ENCODE data around the gene MYH10. TPM values are rescaled to one million over a fixed set of nuclear protein-coding genes. Genes with fewer than 3 reads are reported as not detected.
A peak's percentile ranks its signal among the peaks of the same experiment; 100 is the strongest.

MYH10 gene
- total and polyA plus RNA-seq, 9 of the 15 experiments (the other 6 are each of a cell fraction or from before 2014, with no cell fraction given), result 16.3 to 95.3 (median 39.7) TPM

DNA sequence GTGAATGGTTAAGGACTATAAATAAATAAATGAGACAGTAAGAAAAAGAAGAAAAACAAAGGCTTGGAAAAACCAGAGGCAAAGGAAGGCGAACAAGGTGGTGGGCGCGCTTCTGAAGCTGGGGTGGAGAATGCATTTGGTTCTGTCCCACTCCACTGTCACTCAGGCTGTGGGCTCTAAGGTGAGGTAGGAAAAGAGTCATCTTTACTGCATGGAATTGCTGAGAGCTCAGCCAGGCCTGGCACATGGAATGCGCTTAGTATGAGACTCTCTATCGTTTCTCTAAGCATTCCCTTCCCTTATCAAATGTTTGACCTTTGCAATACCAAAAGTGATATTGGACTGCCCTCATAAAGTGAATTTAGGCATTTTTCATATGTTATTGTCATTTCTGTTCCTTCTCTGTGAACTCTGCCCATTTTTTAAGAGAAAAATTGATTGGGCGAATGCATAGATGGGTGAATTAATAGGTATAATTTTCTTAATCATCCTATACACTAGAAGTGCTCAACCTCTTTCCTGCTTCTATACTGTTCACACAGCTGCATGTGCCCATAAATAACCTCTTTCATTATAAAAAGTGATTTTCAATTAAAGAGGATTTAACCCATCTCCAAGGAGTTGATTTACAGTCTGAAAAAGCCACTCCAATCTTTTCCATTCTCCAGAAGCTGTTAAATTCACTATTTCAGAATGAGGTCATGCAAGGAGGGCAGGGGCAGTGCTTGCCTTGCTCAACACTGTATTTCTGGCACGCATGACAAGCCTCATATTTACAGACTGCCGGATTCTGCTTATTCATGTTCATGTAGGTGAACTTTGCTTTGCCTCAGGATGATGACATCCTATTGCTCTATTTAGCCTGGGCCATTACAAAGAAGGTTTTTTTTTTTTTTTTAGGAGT is 87.7 kb downstream of the MYH10 start:
- Histone ChIP-seq H3K4me2 (ENCODE audit: insufficient read depth, low read length) (no peak overlapping the region), H3K9ac (ENCODE audit: insufficient read depth in 1 of 2, low read depth in 2 of 2, low read length in 2 of 2) (no peak overlapping the region), H3K27ac (ENCODE audit: extremely low read depth, low read depth, low read length) (no peak overlapping the region), H3K27me3 (ENCODE audit: control insufficient read depth in 2 of 2, insufficient read depth in 2 of 2, low read length in 2 of 2) (no peaks in the 10 kb centered on the region), H3K9me1 (ENCODE audit: control insufficient read depth, insufficient read depth, low read length) (no peaks in the 10 kb centered on the region), H3K79me2 (ENCODE audit: control insufficient read depth, insufficient read depth, low read length) (no peaks in the 10 kb centered on the region), H3K36me3 (ENCODE audit: control insufficient read depth, insufficient read depth, low read length) (peaks cover 82% of the 10 kb centered on the region; the same call in 2 of the 3 replicates), H4K20me1 (replicated peaks; ENCODE audit: control insufficient read depth, insufficient read depth, low read length) (no peaks in the 10 kb centered on the region), H3K4me1 (replicated peaks in 1 of 2; ENCODE audit: control insufficient read depth in 2 of 2, insufficient read depth in 2 of 2, low read length in 2 of 2) (no peaks in the 10 kb centered on the region), H3K9me3 (replicated peaks; ENCODE audit: control insufficient read depth, insufficient read depth, low read depth, low read length) (no peaks in the 10 kb centered on the region), H3K4me3 (no peak overlapping the region), H2AFZ (ENCODE audit: low read depth, low read length) (no peak overlapping the region)
- ChIA-PET CTCF (ENCODE audit: low intra/inter-chr PET ratio) (no interaction called here), POLR2A (no interaction called here)
- no TSS peak for BruUV-seq (replicated peaks)
- intact Hi-C loops (cut with micrococcal nuclease), result no loop called here
- FAIRE-seq, result no peak
- WGBS (ENCODE audit: insufficient coverage, low coverage, missing lambda C conversion rate), result 74% methylated on average over 6 of the region's 8 CpGs
- ATAC-seq, result peak; percentile 68
- no peak for DNase-seq (ENCODE audit: extremely low read depth in 1 of 4, low spot score in 3 of 4)
- in situ Hi-C loops (cut with MboI), result no loop called here
- TF ChIP-seq PYGO2 (tag; IDR thresholded peaks at IDR 0.05) (no peak), NR4A1 (CRISPR knock-in tag; IDR thresholded peaks at IDR 0.05) (no peak), NR4A1 (tag; IDR thresholded peaks at IDR 0.05) (no peak), ARNT (IDR thresholded peaks at IDR 0.05) (no peak), ZNF780A (CRISPR knock-in tag; IDR thresholded peaks at IDR 0.05) (no peak), ZNF174 (CRISPR knock-in tag; IDR thresholded peaks at IDR 0.05) (no peak), TSC22D4 (tag; IDR thresholded peaks at IDR 0.05) (no peak), NRF1 (conservative IDR thresholded peaks at IDR 0.05 in 1 of 2, IDR thresholded peaks at IDR 0.05 in 1 of 2) (peak; percentile 39 to 42; a peak in 2 of 4 replicates), MCM3 (IDR thresholded peaks at IDR 0.05) (no peak), SRF (CRISPR knock-in tag; IDR thresholded peaks at IDR 0.05) (no peak), KHSRP (IDR thresholded peaks at IDR 0.05) (no peak), ZNF830 (CRISPR knock-in tag; IDR thresholded peaks at IDR 0.05) (no peak), ELF2 (CRISPR knock-in tag; IDR thresholded peaks at IDR 0.05) (no peak), CEBPG (CRISPR knock-in tag; IDR thresholded peaks at IDR 0.05) (no peak), CEBPG (tag; conservative IDR thresholded peaks at IDR 0.05 in 1 of 2, IDR thresholded peaks at IDR 0.05 in 1 of 2) (peak; percentile 83 to 86), ZNF239 (CRISPR knock-in tag; IDR thresholded peaks at IDR 0.05) (no peak), C11orf30 (IDR thresholded peaks at IDR 0.05; ENCODE audit: low read depth) (peak; percentile 57; the same call in 1 of the 2 replicates)
- TF ChIP-seq, protein P1, sequence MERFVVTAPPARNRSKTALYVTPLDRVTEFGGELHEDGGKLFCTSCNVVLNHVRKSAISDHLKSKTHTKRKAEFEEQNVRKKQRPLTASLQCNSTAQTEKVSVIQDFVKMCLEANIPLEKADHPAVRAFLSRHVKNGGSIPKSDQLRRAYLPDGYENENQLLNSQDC (CRISPR knock-in tag; IDR thresholded peaks at IDR 0.05), result no peak
- TF ChIP-seq, protein P2, sequence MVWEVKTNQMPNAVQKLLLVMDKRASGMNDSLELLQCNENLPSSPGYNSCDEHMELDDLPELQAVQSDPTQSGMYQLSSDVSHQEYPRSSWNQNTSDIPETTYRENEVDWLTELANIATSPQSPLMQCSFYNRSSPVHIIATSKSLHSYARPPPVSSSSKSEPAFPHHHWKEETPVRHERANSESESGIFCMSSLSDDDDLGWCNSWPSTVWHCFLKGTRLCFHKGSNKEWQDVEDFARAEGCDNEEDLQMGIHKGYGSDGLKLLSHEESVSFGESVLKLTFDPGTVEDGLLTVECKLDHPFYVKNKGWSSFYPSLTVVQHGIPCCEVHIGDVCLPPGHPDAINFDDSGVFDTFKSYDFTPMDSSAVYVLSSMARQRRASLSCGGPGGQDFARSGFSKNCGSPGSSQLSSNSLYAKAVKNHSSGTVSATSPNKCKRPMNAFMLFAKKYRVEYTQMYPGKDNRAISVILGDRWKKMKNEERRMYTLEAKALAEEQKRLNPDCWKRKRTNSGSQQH (CRISPR knock-in tag; IDR thresholded peaks at IDR 0.05), result no peak
- TF ChIP-seq, protein P3, sequence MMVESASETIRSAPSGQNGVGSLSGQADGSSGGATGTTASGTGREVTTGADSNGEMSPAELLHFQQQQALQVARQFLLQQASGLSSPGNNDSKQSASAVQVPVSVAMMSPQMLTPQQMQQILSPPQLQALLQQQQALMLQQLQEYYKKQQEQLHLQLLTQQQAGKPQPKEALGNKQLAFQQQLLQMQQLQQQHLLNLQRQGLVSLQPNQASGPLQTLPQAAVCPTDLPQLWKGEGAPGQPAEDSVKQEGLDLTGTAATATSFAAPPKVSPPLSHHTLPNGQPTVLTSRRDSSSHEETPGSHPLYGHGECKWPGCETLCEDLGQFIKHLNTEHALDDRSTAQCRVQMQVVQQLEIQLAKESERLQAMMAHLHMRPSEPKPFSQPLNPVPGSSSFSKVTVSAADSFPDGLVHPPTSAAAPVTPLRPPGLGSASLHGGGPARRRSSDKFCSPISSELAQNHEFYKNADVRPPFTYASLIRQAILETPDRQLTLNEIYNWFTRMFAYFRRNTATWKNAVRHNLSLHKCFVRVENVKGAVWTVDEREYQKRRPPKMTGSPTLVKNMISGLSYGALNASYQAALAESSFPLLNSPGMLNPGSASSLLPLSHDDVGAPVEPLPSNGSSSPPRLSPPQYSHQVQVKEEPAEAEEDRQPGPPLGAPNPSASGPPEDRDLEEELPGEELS (CRISPR knock-in tag; IDR thresholded peaks at IDR 0.05; ENCODE audit: borderline replicate concordance), result no peak

Measured in K562 (cell line).